Spleen (tissue), 11 donors: ENCODE data around the gene OR5AU1. TPM values are rescaled to one million over a fixed set of nuclear protein-coding genes. Genes with fewer than 3 reads are reported as not detected.

Experiments used
- DNase-seq: peaks from one replicate; pipeline ENCODE4 v3.0.0-alpha.2; 2020
- H3K27ac ChIP-seq, 8 donors: fragments of 200-600 bp; sonication (generic) in 7 of 8; 1 replicate in 4 of 8; 2 replicates in 4 of 8; pipeline versions ENCODE4 v1.5.0 to v1.8.0; 2016 to 2021; ENCODE audit warnings: inconsistent platforms in 4 of 8, mild to moderate bottlenecking in 4 of 8, moderate library complexity in 1 of 8
- H3K27me3 ChIP-seq, 7 donors: fragments of 200-600 bp; sonication (generic) in 6 of 7; replicated peaks in 1 of 7; 1 replicate in 4 of 7; 2 replicates in 3 of 7; pipeline versions ENCODE4 v1.5.0 to v1.8.0; 2016 to 2021; ENCODE audit warnings: inconsistent platforms in 3 of 7, mild to moderate bottlenecking in 1 of 7
- H3K36me3 ChIP-seq, 6 donors: fragments of 200-600 bp; sonication (generic) in 5 of 6; 1 replicate in 4 of 6; 2 replicates in 2 of 6; pipeline versions ENCODE4 v1.5.0 to v1.8.0; 2016 to 2021; ENCODE audit warnings: inconsistent platforms in 2 of 6
- H3K4me1 ChIP-seq, 6 donors: fragments of 200-600 bp; sonication (generic) in 5 of 6; 1 replicate in 3 of 6; 2 replicates in 3 of 6; pipeline versions ENCODE4 v1.5.0 to v1.8.0; 2016 to 2021; ENCODE audit warnings: inconsistent platforms in 3 of 6
- H3K4me3 ChIP-seq, 8 donors: fragments of 200-600 bp; sonication (generic) in 7 of 8; 1 replicate in 4 of 8; 2 replicates in 4 of 8; pipeline versions ENCODE4 v1.5.0 to v1.8.0; 2016 to 2021; ENCODE audit warnings: inconsistent platforms in 4 of 8, mild to moderate bottlenecking in 4 of 8, moderate library complexity in 2 of 8
- H3K9me3 ChIP-seq, 8 donors: fragments of 200-600 bp; sonication (generic) in 7 of 8; 1 replicate in 4 of 8; 2 replicates in 4 of 8; pipeline versions ENCODE4 v1.5.0 to v1.8.0; 2016 to 2021; ENCODE audit warnings: inconsistent platforms in 4 of 8
- POLR2A ChIP-seq, 3 donors: fragments of 450-650 bp; IDR thresholded peaks; one replicate each; pipeline ENCODE4 v1.5.1; 2017; ENCODE audit warnings: antibody characterized with exemption in 3 of 3, mild to moderate bottlenecking in 1 of 3
- POLR2AphosphoS5 ChIP-seq, 3 donors: sonication (generic); formaldehyde crosslinking; IDR thresholded peaks; one replicate each; pipeline ENCODE4 v1.5.1; 2017; ENCODE audit warnings: antibody characterized with exemption in 3 of 3
- WGBS, 5 donors: extraction: QIAGEN DNeasy Blood & Tissue Kit in 3 of 5; methylation state at CpG; one replicate each; pipeline versions ENCODE4 v1.1.5 to v1.1.7; 2013 to 2018; 5-methylcytosine and 5-hydroxymethylcytosine counted together
- intact Hi-C: fragments of 100-400 bp; cut with DNase I; formaldehyde crosslinking; loops from one replicate; pipeline ENCODE4 v1.15.0; 2023; ENCODE audit warnings: low total_unique reads
- polyA plus RNA-seq, 3 donors: library from polyadenylated mRNA; stranded (reverse); fragments of 200-250 nt; gene quantifications; one replicate each; pipeline ENCODE4 v1.2.1, GENCODE V29; 2013
- total RNA-seq, 7 donors: library from RNA; depleted of rRNA in 3 of 7; stranded (reverse); fragments of >200 nt in 3 of 7; fragmentation: NEBNext Ultra II Directional in 4 of 7; extraction: Animal tissue kit (Norgen Biotek cat#: 25700) in 4 of 7; gene quantifications; one replicate each; pipeline versions ENCODE4 v1.1.0 to v1.2.1, GENCODE V29; 2016 to 2021
- TF ChIP-seq, protein P1 (sequence below), 11 experiments: fragments of 200-600 bp in 7 of 11; fragments of 450-650 bp in 4 of 11; sonication (generic) in 4 of 11; IDR thresholded peaks in 8 of 11; conservative IDR thresholded peaks in 3 of 11; 1 replicate in 7 of 11; 2 replicates in 4 of 11; pipeline versions ENCODE4 v1.4.0 to v1.8.0; 2016 to 2021; ENCODE audit warnings: antibody characterized with exemption in 11 of 11, inconsistent platforms in 4 of 11, mild to moderate bottlenecking in 1 of 11
- donor health status: healthy with polysubstance abuse.
- donor health status: DM: no; HTN: no; CAD: no; lungs with moderate emphysema.
- donor health status: DM: no; HTN: no; CAD: no.
- donor health status: Bipolar disorder and iron deficiency.
- donor health status: healthy.
- donor health status: DM: no; HTN: no; CAD: no.
- donor health status: DM: yes; HTN: yes; CAD: no.

OR5AU1 gene
- total and polyA plus RNA-seq, 10 donors: not detected

- H3K4me3 ChIP-seq: no peak overlapping the region
- peak in 2 of 3 donors; percentile 19 to 42 for TF ChIP-seq POLR2AphosphoS5 (IDR thresholded peaks at IDR 0.05)
- no peak for TF ChIP-seq POLR2A (IDR thresholded peaks at IDR 0.05)
- peak overlapping the region in 1 of 8 donors; percentile 6 for H3K27ac ChIP-seq
- H3K36me3 ChIP-seq: peaks cover 0 to 56% (median 27%) of the 10 kb centered on the region in 6 donors
- DNase-seq: no peak
- 82 to 87% (median 85%) methylated on average over 8 of the region's 8 CpGs for WGBS, 5 donors
- no peaks in the 10 kb centered on the region for H3K27me3 ChIP-seq
- peaks cover 0 to 22% (median 2%) of the 10 kb centered on the region in 6 donors for H3K4me1 ChIP-seq
- intact Hi-C loops: no loop called here
- H3K9me3 ChIP-seq: no peaks in the 10 kb centered on the region
These were observed 47.8 kb upstream of the OR5AU1 start for GRCh38 chr14:21203470-21204166.

DNA sequence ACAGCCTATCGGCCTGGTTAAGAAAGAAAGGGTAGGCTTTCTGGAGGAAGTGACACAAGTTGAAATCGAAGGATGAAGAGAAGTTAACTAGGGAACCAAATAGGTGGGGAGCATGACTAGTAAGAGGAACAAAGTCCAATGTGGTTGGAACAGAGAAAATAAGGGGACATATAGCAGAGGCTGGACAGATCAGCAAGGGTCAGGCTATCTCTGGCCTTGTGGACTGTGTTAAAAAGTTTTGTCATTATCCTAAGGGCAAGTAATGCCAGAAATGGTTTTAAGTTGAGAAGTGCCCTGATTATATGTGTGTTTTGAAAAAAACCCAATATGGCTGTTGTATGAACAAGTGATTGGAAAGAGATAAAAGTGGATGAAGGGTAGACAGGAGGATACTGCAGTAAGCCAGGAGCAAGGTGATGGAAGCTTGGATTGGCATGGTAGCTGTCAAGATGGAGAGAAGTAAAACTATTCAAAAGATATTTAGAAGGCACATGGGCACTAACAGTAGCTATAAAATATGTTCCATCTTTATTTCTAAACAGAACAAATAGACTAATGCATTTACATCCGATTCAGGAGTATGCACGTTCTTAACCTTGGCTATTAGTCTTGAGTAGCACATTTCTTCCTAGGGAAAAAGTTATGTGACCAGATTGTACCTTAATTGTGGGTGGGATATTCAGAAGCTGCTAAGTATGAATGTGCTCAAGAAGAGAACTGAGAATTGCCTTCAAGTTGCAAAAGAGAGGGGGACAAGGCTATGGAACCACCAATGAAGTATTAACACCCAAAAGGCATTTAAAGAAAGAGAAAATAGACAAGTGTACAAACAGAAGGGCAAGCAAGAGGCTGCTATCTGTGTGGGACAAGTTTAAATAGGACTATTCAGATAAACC lies 46.8 kb upstream of the OR5AU1 start:
- Histone ChIP-seq H3K27ac (peak overlapping the region in 1 of 8 donors; percentile 6), H3K27me3 (no peaks in the 10 kb centered on the region), H3K9me3 (no peaks in the 10 kb centered on the region), H3K4me3 (no peak overlapping the region), H3K36me3 (peaks cover 0 to 46% (median 18%) of the 10 kb centered on the region in 6 donors), H3K4me1 (peaks cover 0 to 18% (median 0%) of the 10 kb centered on the region in 6 donors)
- 69 to 91% (median 80%) methylated on average over 4 of the region's 4 CpGs for WGBS, 5 donors
- intact Hi-C loops: no loop called here
- no peak for DNase-seq
- TF ChIP-seq, protein P1, sequence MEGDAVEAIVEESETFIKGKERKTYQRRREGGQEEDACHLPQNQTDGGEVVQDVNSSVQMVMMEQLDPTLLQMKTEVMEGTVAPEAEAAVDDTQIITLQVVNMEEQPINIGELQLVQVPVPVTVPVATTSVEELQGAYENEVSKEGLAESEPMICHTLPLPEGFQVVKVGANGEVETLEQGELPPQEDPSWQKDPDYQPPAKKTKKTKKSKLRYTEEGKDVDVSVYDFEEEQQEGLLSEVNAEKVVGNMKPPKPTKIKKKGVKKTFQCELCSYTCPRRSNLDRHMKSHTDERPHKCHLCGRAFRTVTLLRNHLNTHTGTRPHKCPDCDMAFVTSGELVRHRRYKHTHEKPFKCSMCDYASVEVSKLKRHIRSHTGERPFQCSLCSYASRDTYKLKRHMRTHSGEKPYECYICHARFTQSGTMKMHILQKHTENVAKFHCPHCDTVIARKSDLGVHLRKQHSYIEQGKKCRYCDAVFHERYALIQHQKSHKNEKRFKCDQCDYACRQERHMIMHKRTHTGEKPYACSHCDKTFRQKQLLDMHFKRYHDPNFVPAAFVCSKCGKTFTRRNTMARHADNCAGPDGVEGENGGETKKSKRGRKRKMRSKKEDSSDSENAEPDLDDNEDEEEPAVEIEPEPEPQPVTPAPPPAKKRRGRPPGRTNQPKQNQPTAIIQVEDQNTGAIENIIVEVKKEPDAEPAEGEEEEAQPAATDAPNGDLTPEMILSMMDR (IDR thresholded peaks at IDR 0.05 in 8 of 11, conservative IDR thresholded peaks at IDR 0.05 in 3 of 11): no peak
- TF ChIP-seq POLR2AphosphoS5 (IDR thresholded peaks at IDR 0.05): no peak
- TF ChIP-seq POLR2A (IDR thresholded peaks at IDR 0.05): no peak

DNA sequence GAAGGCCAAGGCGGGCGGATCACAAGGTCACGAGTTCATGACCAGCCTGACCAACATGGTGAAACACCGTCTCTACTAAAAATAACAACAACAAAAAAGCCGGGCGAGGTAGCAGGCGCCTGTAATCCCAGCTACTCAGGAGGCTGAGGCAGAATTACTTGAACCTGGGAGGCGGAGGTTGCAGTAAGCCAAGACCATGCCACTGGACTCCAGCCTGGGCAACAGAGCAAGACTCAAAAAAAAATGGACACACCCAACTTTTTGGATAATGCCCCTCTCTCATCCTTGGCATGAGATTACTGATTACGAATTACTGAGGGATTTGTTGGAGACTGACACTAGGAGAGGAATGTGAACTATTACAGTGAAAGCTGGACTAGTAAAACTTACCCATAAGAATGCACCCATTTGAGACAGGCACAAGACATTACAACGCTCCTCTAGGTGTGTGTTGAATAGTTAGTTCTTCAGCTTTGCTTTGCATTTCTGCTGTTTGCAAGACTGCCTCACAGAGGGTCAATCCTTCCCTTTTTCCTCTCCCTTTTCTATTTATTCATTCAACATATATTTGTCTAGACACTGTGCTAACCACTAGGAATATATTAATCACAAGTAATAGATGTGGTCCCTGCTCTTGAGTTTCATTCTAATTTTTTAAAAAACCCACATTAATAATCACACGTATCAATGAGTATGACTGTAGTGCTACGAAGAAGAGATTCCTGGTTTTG lies 46.0 kb upstream of the OR5AU1 start:
- H3K27me3 ChIP-seq: no peaks in the 10 kb centered on the region
- peaks cover 0 to 6% (median 0%) of the 10 kb centered on the region in 8 donors for H3K9me3 ChIP-seq
- H3K27ac ChIP-seq: no peak overlapping the region
- no peak overlapping the region for H3K4me3 ChIP-seq
- peaks cover 0 to 38% (median 10%) of the 10 kb centered on the region in 6 donors for H3K36me3 ChIP-seq
- intact Hi-C loops: no loop called here
- WGBS, 5 donors: 76 to 81% (median 79%) methylated on average over 12 of the region's 12 CpGs
- DNase-seq: no peak
- TF ChIP-seq POLR2AphosphoS5 (IDR thresholded peaks at IDR 0.05): peak in 2 of 3 donors; percentile 24
- TF ChIP-seq, protein P1 (IDR thresholded peaks at IDR 0.05 in 8 of 11, conservative IDR thresholded peaks at IDR 0.05 in 3 of 11): no peak
- H3K4me1 ChIP-seq: peaks cover 0 to 10% (median 0%) of the 10 kb centered on the region in 6 donors

DNA sequence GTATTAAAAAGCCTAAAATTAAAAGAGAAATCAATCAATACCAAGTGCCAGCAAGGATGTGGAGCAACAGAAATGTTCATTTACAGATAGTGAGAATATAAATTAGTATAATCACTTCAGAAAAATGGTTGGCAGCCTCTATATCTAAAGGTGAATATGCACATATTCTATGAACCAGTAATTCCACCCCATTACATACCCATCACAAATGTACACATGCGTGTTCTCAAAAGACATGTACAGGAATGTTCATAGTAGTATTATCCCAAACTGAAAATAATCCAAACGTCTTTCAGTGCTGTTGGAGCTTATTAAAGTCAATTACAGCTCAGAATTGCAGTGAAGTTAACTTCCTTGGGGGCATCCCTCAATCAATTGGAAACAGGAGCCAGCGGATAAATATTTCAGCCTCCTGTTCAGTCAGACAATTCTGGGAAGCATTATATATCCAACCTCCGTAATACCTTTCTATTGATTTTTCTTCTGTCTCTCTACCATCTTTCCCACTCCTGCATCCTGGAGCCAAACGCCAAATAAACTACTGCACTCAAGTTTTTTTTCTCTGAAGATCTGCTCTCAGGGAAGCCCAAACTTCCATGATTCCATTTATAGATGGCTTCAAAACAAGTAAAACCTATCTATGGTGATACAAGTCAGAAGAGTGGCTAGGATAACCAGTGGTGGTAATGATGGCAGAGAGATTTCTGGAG lies 45.0 kb upstream of the OR5AU1 start:
- Histone ChIP-seq H3K27me3 (no peaks in the 10 kb centered on the region), H3K36me3 (peaks cover 0 to 28% (median 6%) of the 10 kb centered on the region in 6 donors), H3K9me3 (peaks cover 0 to 7% (median 0%) of the 10 kb centered on the region in 8 donors), H3K4me1 (peaks cover 0 to 7% (median 0%) of the 10 kb centered on the region in 6 donors), H3K27ac (no peak overlapping the region), H3K4me3 (no peak overlapping the region)
- DNase-seq: no peak
- intact Hi-C loops: no loop called here
- WGBS, 5 donors: 87 to 93% (median 91%) methylated on average over 5 of the region's 5 CpGs
- TF ChIP-seq POLR2AphosphoS5 (IDR thresholded peaks at IDR 0.05) (no peak), POLR2A (IDR thresholded peaks at IDR 0.05) (no peak)
- TF ChIP-seq, protein P1 (IDR thresholded peaks at IDR 0.05 in 8 of 11, conservative IDR thresholded peaks at IDR 0.05 in 3 of 11): no peak
